Calu3 (cell line): Measurements from ENCODE around the gene ULK4. TPM values are rescaled to one million over a fixed set of nuclear protein-coding genes. Genes with fewer than 3 reads are reported as not detected.

ENCODE experiments used
- BruUV-seq: library from RNA; stranded (reverse); fragments of 400-500 nt; replicated peaks from 2 replicates; lab custom pipeline; 2021; lab: Mats Ljungman, UMichigan
- CTCF ChIA-PET: fragments of 300-600 bp; sonication (Branson Sonifier 250); formaldehyde crosslinking; loops from one replicate; lab custom pipeline; 2022; ENCODE audit warnings: antibody characterized with exemption; lab: Charles Lee
- DNase-seq: peaks from one replicate; pipeline ENCODE4 v3.0.0; 2022
- H3K27ac Mint-ChIP-seq: one replicate; pipeline ENCODE4 v1.8.0; 2022; ENCODE audit warnings: mixed read lengths; ENCODE audit not compliant: unreplicated experiment
- H3K27me3 Mint-ChIP-seq: one replicate; pipeline ENCODE4 v1.8.0; 2022; ENCODE audit warnings: mixed read lengths; ENCODE audit not compliant: unreplicated experiment
- H3K36me3 Mint-ChIP-seq: one replicate; pipeline ENCODE4 v1.8.0; 2022; ENCODE audit warnings: mild to moderate bottlenecking, moderate library complexity, mixed read lengths; ENCODE audit not compliant: insufficient read depth, unreplicated experiment
- H3K4me1 Mint-ChIP-seq: one replicate; pipeline ENCODE4 v1.8.0; 2022; ENCODE audit warnings: mild to moderate bottlenecking, low read depth, mixed read lengths; ENCODE audit not compliant: unreplicated experiment
- H3K4me3 Mint-ChIP-seq: one replicate; pipeline ENCODE4 v1.8.0; 2022; ENCODE audit warnings: mild to moderate bottlenecking, low read depth, moderate library complexity, mixed read lengths; ENCODE audit not compliant: unreplicated experiment
- H3K9me3 Mint-ChIP-seq: one replicate; pipeline ENCODE4 v1.8.0; 2022; ENCODE audit warnings: low read depth, mixed read lengths; ENCODE audit not compliant: unreplicated experiment
- CTCF ChIP-seq: fragments of 200-600 bp; IDR thresholded peaks from one replicate; pipeline ENCODE4 v1.8.0; 2022; ENCODE audit warnings: antibody characterized with exemption; ENCODE audit not compliant: unreplicated experiment
- intact Hi-C: fragments of 100-400 bp; cut with micrococcal nuclease; formaldehyde crosslinking; loops from one replicate; pipeline ENCODE4 v1.10.0; 2022; ENCODE audit not compliant: unreplicated experiment
- total RNA-seq: library from RNA; stranded (reverse); gene quantifications from 2 replicates; pipeline ENCODE4 v1.2.3, GENCODE V29; 2022

The ULK4 gene
- total RNA-seq, 1 experiment from 2014 or later: 8.7 TPM

DNA sequence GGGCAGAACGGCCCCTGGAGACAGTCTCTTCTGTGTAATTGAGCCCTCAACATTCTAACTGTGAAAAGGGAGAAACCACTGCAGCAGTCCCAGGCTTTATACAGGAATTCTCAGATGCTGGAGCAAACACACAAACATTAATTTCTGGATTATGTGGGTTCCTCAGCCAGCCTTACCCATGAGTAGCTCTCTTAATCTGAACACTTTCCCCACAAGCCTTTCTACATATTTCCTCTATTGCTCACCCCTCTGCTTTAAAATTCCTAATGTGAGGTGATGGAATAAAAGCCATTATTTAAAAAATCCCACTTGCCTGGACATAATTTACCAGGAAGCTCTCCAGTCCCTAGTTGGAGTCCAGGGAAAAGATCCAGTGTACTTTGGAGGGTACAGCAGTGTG, 623.6 kb downstream of the ULK4 start:
- CTCF ChIA-PET: no interaction called here
- Mint-ChIP-seq H3K4me3 (no peak overlapping the region), H3K4me1 (no peaks in the 10 kb centered on the region), H3K27ac (no peak overlapping the region), H3K36me3 (no peaks in the 10 kb centered on the region), H3K9me3 (no peaks in the 10 kb centered on the region), H3K27me3 (no peaks in the 10 kb centered on the region)
- DNase-seq: no peak
- no TSS peak for BruUV-seq
- TF ChIP-seq CTCF: no peak
- intact Hi-C loops: no loop called here

DNA sequence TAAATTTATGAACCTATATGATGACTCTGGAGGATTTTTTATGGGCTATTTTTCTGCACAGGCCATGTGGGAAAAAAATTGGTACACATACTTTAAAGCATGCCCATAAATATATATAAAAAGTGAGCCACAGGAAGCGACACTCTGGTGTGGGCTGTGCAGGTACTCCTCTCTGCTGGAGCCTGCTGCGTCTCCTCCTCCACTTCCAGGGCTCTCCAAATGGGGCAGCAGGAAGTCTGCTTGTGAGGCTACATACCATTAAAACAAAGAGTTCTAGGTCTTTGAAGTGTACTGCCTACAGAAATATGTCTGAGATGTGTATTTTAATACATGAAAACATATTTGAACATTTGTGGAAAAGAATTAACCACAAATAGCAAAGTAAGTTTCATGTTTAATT, 627.5 kb downstream of the ULK4 start:
- CTCF ChIA-PET: no interaction called here
- intact Hi-C loops: no loop called here
- Mint-ChIP-seq H3K36me3 (no peaks in the 10 kb centered on the region), H3K4me3 (no peak overlapping the region), H3K27me3 (no peaks in the 10 kb centered on the region), H3K9me3 (no peaks in the 10 kb centered on the region), H3K27ac (no peak overlapping the region), H3K4me1 (no peaks in the 10 kb centered on the region)
- no peak for DNase-seq
- TF ChIP-seq CTCF: no peak
- BruUV-seq: no TSS peak

GRCh38 chr3:41331041-41331440, 630.9 kb downstream of the ULK4 start:
- no peaks in the 10 kb centered on the region for H3K27me3 Mint-ChIP-seq
- H3K36me3 Mint-ChIP-seq: no peaks in the 10 kb centered on the region
- BruUV-seq: no TSS peak
- intact Hi-C loops: no loop called here
- no peak for TF ChIP-seq CTCF
- no peaks in the 10 kb centered on the region for H3K9me3 Mint-ChIP-seq
- CTCF ChIA-PET: no interaction called here
- H3K4me1 Mint-ChIP-seq: peaks cover 15% of the 10 kb centered on the region
- DNase-seq: no peak
- H3K4me3 Mint-ChIP-seq: no peak overlapping the region
- H3K27ac Mint-ChIP-seq: no peak overlapping the region

GRCh38 chr3:41330465-41330864, 631.4 kb downstream of the ULK4 start:
- DNase-seq: no peak
- Mint-ChIP-seq H3K27me3 (no peaks in the 10 kb centered on the region), H3K9me3 (no peaks in the 10 kb centered on the region), H3K27ac (no peak overlapping the region), H3K36me3 (no peaks in the 10 kb centered on the region), H3K4me1 (peaks cover 15% of the 10 kb centered on the region), H3K4me3 (no peak overlapping the region)
- intact Hi-C loops: no loop called here
- CTCF ChIA-PET: no interaction called here
- no peak for TF ChIP-seq CTCF
- BruUV-seq: no TSS peak
